Cardiac muscle cell (in vitro differentiated cells and primary cell): ENCODE data around the gene EPB41L1. TPM values are rescaled to one million over a fixed set of nuclear protein-coding genes. Genes with fewer than 3 reads are reported as not detected.

Experiments used
- DNase-seq, 2 donors: peaks; one replicate each; pipeline versions ENCODE4 v3.0.0 to v3.0.0-alpha.2; 2010 to 2017; ENCODE audit warnings: low read depth in 1 of 2, low spot score in 1 of 2
- H3K27ac ChIP-seq: fragments of 200-600 bp; sonication (generic); 2 replicates; pipeline ENCODE4 v1.5.1; 2016
- H3K27me3 ChIP-seq: fragments of 200-600 bp; sonication (generic); 2 replicates; pipeline ENCODE4 v1.6.0; 2016; ENCODE audit warnings: control low read depth
- H3K36me3 ChIP-seq: fragments of 200-600 bp; sonication (generic); 2 replicates; pipeline ENCODE4 v1.5.1; 2016; ENCODE audit warnings: control low read depth
- H3K4me1 ChIP-seq: fragments of 200-600 bp; sonication (generic); 2 replicates; pipeline ENCODE4 v1.8.1; 2017; ENCODE audit warnings: low read depth, mild to moderate bottlenecking, mixed run types
- H3K4me3 ChIP-seq: fragments of 200-600 bp; sonication (generic); 2 replicates; pipeline ENCODE4 v1.5.1; 2016; ENCODE audit warnings: mild to moderate bottlenecking
- H3K9me3 ChIP-seq: fragments of 200-600 bp; sonication (generic); 2 replicates; pipeline ENCODE4 v1.5.1; 2017; ENCODE audit warnings: low read depth, mild to moderate bottlenecking, control low read depth
- CTCF ChIP-seq: IDR thresholded peaks from 2 replicates; pipeline ENCODE4 v1.5.1; 2012; ENCODE audit warnings: low read depth, mild to moderate bottlenecking, low read length
- polyA plus RNA-seq: library from polyadenylated mRNA; unstranded; fragments of >200 nt; fragmentation: Nextera tagmentation; extraction: Ambion mirVana; gene quantifications from 2 replicates; pipeline ENCODE4 v1.2.1, GENCODE V29; 2016
- total RNA-seq: library from RNA; depleted of rRNA; stranded (reverse); fragments of >200 nt; gene quantifications from 2 replicates; pipeline ENCODE4 v1.2.3, GENCODE V29; 2016

Gene EPB41L1
- total and polyA plus RNA-seq, 2 experiments from 2014 or later: 34.3 to 83.5 TPM

GRCh38 chr20:36225666-36226065, 71.1 kb downstream of the EPB41L1 start:
- H3K27me3 ChIP-seq: no peaks in the 10 kb centered on the region
- no peak overlapping the region for H3K4me3 ChIP-seq
- no peak for DNase-seq
- no peak overlapping the region for H3K27ac ChIP-seq
- peaks cover 5% of the 10 kb centered on the region for H3K36me3 ChIP-seq
- H3K9me3 ChIP-seq: no peaks in the 10 kb centered on the region
- no peaks in the 10 kb centered on the region for H3K4me1 ChIP-seq
- no peak for TF ChIP-seq CTCF

- H3K4me1 ChIP-seq: no peaks in the 10 kb centered on the region
- no peak for TF ChIP-seq CTCF
- peaks cover 5% of the 10 kb centered on the region for H3K36me3 ChIP-seq
- no peaks in the 10 kb centered on the region for H3K27me3 ChIP-seq
- H3K4me3 ChIP-seq: no peak overlapping the region
- no peaks in the 10 kb centered on the region for H3K9me3 ChIP-seq
- no peak for DNase-seq
- no peak overlapping the region for H3K27ac ChIP-seq
Measured at GRCh38 chr20:36228770-36229169, 74.2 kb downstream of the EPB41L1 start.

GRCh38 chr20:36230019-36230418, 75.5 kb downstream of the EPB41L1 start:
- H3K36me3 ChIP-seq: peaks cover 3% of the 10 kb centered on the region
- no peak overlapping the region for H3K27ac ChIP-seq
- H3K27me3 ChIP-seq: no peaks in the 10 kb centered on the region
- H3K4me3 ChIP-seq: no peak overlapping the region
- no peak for TF ChIP-seq CTCF
- DNase-seq: no peak
- no peaks in the 10 kb centered on the region for H3K4me1 ChIP-seq
- H3K9me3 ChIP-seq: no peaks in the 10 kb centered on the region

GRCh38 chr20:36231331-36231730, 76.8 kb downstream of the EPB41L1 start:
- Histone ChIP-seq H3K4me3 (no peak overlapping the region), H3K27me3 (no peaks in the 10 kb centered on the region), H3K27ac (no peak overlapping the region), H3K36me3 (peaks cover 3% of the 10 kb centered on the region), H3K9me3 (no peaks in the 10 kb centered on the region), H3K4me1 (peaks cover 4% of the 10 kb centered on the region)
- TF ChIP-seq CTCF: no peak
- no peak for DNase-seq

DNA sequence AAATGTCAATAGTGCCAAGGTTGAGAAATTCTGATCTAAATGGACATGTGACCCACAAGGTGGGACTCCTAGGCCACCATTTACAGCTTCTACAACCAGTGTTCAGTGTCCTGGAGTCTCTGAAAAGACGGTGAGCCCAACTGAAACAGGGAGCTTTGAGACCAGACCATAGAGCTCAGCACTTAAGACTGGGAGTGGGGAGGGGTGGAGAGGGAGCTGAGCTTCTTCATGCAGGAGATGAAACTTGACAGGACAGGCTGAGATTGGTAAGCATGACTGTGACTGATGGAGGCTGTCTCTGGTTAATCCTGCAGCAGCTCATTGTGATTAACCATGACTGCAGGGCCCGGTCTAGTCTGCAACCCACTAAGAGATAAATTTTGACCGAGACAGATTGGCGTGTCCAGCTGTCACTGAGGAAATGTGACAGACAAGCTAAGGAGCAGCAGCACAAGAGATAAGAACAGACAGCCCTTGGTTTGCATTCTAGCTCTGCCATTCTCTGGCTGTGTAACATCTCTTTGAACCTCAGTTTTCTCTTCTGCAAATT, 80.3 kb downstream of the EPB41L1 start:
- Histone ChIP-seq H3K9me3 (no peaks in the 10 kb centered on the region), H3K36me3 (no peaks in the 10 kb centered on the region), H3K4me3 (no peak overlapping the region), H3K27ac (no peak overlapping the region), H3K4me1 (peaks cover 11% of the 10 kb centered on the region), H3K27me3 (no peaks in the 10 kb centered on the region)
- no peak for TF ChIP-seq CTCF
- DNase-seq: no peak
